Activated T-cell treated with anti-CD3 and anti-CD28 coated beads, Interleukin-2, amount 50 U/mL, for 48 hours (primary cell): ENCODE measurements around the gene DDX50.

Experiments used
- DNase-seq, 2 experiments: peaks; one replicate each; pipeline ENCODE4 v3.0.0-alpha.2; 2020

DDX50 gene

DNA sequence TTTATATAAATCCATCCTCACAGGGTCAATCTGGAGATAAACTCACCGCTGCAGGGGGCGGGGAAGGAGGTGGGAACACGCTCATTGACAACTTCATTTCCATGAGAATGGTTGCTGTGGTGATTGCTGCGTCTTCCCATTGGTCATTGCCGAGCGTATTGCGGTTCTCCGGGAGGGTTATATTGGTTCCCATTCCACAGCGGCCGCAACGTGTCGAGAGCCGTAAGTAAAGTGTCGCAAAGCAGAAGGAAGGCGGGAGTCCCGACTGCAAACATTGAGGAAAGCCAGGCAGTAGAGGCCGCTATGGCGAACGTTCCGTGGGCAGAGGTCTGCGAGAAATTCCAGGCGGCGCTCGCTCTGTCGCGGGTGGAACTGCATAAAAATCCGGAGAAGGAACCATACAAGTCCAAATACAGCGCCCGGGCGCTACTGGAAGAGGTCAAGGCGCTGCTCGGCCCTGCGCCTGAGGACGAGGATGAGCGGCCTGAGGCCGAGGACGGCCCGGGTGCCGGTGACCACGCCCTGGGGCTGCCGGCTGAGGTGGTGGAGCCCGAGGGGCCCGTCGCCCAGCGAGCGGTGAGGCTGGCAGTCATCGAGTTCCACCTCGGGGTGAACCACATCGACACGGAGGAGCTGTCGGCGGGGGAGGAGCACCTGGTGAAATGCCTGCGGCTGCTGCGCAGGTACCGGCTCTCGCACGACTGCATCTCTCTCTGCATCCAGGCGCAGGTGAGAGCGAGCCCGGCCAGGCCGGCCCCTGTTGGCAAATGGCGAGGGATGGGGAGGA is 87.6 kb downstream of the DDX50 start, which contains the start of gene KIFBP:
Gene KIFBP, plus strand, starts transcription at position 274 of the 787 bp plus-strand sequence. Its CDS starts 30 bp downstream, at position 304.
- peak; percentile 88 to 89 for DNase-seq

DNA sequence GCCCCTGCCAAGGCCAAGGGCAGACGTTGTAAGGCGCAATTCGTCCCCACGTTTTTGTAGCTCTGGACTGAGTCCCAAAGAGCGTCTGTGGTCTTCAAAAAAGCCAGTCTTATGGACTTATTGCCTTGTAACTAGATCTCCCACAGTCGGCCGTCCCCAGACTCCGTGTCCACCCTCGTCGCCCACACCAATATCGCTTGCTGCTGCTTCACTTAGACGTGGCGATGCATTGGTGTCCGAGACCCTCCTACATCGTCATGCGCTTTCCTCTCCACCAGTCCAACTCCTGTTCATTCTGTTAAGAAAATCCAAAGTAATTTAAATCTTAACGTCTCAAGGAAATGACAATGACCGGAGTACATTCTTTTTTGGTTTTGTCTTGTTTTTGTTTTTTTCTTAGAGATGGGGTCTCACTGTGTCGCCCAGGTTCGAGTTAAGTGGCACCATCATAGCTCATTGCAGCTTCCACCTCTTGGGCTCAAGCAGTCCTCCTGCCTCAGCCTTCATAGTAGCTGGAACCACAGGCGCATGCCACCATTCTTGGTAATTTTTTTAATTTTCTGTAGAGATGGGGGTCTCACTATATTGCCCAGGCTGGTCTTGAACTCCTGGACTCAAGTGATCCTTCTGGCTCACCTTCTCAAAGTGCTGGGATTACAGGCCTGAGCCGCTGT is 88.3 kb downstream of the DDX50 start:
- no peak for DNase-seq

DNA sequence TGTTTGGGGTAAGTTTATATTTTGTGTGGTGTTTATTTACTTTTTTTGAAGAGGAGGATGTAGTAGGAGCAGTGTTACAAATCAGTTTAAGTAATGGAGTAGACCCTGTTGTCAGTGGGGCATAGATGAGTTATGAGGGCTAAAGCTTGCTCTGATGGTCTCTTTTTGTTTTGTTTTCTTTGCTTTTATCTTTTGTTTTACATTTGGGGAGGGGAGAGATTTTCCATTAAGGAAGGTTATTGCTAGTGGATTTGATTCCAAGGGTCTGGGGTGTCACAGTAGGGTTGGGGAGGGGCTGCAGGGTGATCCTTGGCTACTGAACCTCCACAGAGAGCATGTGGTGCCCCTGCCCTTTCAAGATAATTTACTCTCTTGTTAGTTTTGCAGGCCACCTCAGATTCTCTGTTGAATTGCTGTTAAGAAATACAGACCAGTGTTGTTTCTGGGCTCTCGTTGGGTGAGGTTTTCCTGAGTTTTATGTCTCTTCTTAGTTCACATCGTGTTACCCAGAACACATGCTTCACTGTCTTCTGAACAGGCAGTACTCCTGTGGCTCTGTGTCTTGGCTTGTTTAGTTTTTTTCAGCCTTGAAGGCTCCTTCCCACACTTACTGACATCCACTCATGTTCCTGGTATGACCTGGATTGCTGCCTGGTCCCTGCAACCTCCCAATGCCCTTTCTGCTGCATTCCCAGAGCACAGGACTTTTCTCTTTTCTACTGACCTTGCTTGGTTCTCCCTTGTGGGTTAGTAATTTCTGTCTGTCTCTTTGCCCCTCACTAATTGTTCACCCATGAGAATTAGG is 91.7 kb downstream of the DDX50 start:
- DNase-seq, result no peak
